Retinal pigment epithelial cell (primary cell): ENCODE data around the gene NEAT1.

Experiments used
- DNase-seq: peaks from one replicate; pipeline ENCODE4 v3.0.0-alpha.2; 2010; ENCODE audit warnings: low read depth
- H3K4me3 ChIP-seq: 2 replicates; pipeline ENCODE4 v1.5.1; 2011; ENCODE audit warnings: mild to moderate bottlenecking, low read length, control low read depth, moderate library complexity
- CTCF ChIP-seq: conservative IDR thresholded peaks from 2 replicates; pipeline ENCODE4 v1.5.1; 2011; ENCODE audit warnings: low read depth, low read length, control low read depth, inconsistent platforms

Gene NEAT1

GRCh38 chr11:65488273-65489034, 65.9 kb downstream of the NEAT1 start:
- H3K4me3 ChIP-seq: peak overlapping the region; percentile 2
- no peak for DNase-seq
- no peak for TF ChIP-seq CTCF

GRCh38 chr11:65489035-65489705, 66.6 kb downstream of the NEAT1 start:
- DNase-seq: peak; percentile 87
- no peak for TF ChIP-seq CTCF
- no peak overlapping the region for H3K4me3 ChIP-seq

- DNase-seq: no peak
- no peak overlapping the region for H3K4me3 ChIP-seq
- TF ChIP-seq CTCF: no peak
These were observed 67.2 kb downstream of the NEAT1 start for GRCh38 chr11:65489706-65490320.

- H3K4me3 ChIP-seq: no peak overlapping the region
- DNase-seq: no peak
- no peak for TF ChIP-seq CTCF
These were observed 68.5 kb downstream of the NEAT1 start for GRCh38 chr11:65491163-65491465.

- H3K4me3 ChIP-seq: no peak overlapping the region
- peak; percentile 87 for DNase-seq
These were observed 69.2 kb downstream of the NEAT1 start for GRCh38 chr11:65491614-65492386.

GRCh38 chr11:65492387-65492636, 69.7 kb downstream of the NEAT1 start:
- H3K4me3 ChIP-seq: no peak overlapping the region
- no peak for TF ChIP-seq CTCF
- DNase-seq: no peak

More at GRCh38 chr11:65491614-65492386, 69.2 kb downstream of the NEAT1 start:
- TF ChIP-seq CTCF: no peak
